K562 (cell line): Measurements from ENCODE around the gene ACO2. TPM values are rescaled to one million over a fixed set of nuclear protein-coding genes. Genes with fewer than 3 reads are reported as not detected.

ENCODE experiments used
- EP300 ChIP-seq: IDR thresholded peaks from 2 replicates; pipeline ENCODE4 v1.6.1; 2012; ENCODE audit warnings: low read length, improper control_type of control experiment
- FUS ChIP-seq: fragments of 200-400 bp; formaldehyde crosslinking; optimal IDR thresholded peaks from 2 replicates; pipeline ENCODE3; 2017; ENCODE audit warnings: low read depth, low read length
- HMBOX1 ChIP-seq: sonication (generic); IDR thresholded peaks from 2 replicates; pipeline ENCODE4 v1.6.1; 2016
- HMGXB4 ChIP-seq: sonication (generic); formaldehyde crosslinking; IDR thresholded peaks from 2 replicates; pipeline ENCODE4 v1.8.1; 2023; ENCODE audit warnings: mild to moderate bottlenecking, missing genetic modification reagents
- KLF1 ChIP-seq: fragments of 450-650 bp; IDR thresholded peaks from 2 replicates; pipeline ENCODE4 v1.6.1; 2016; ENCODE audit warnings: missing genetic modification characterization, missing compliant biosample characterization
- NCOR1 ChIP-seq: fragments of 450-650 bp; IDR thresholded peaks from 2 replicates; pipeline ENCODE4 v1.6.1; 2016; ENCODE audit warnings: mild to moderate bottlenecking, moderate library complexity
- RCOR1 ChIP-seq, 2 experiments: IDR thresholded peaks; 2 replicates each; pipeline ENCODE4 v1.6.1; 2012; ENCODE audit warnings: low read depth in 2 of 2, low read length in 2 of 2, borderline replicate concordance in 1 of 2, improper control_type of control experiment in 1 of 2
- RFX5 ChIP-seq: IDR thresholded peaks from 2 replicates; pipeline ENCODE4 v1.6.1; 2011; ENCODE audit warnings: low read depth, mild to moderate bottlenecking, improper control_type of control experiment, low read length
- SMARCA5 ChIP-seq: fragments of 450-650 bp; IDR thresholded peaks from 2 replicates; pipeline ENCODE4 v1.6.1; 2016
- STAT5A ChIP-seq: IDR thresholded peaks from 2 replicates; pipeline ENCODE4 v1.6.1; 2012; ENCODE audit warnings: low read length, inconsistent platforms, borderline replicate concordance
- TAF15 ChIP-seq: fragments of 200-400 bp; formaldehyde crosslinking; IDR thresholded peaks from 2 replicates; pipeline ENCODE4 v1.6.1; 2017; ENCODE audit warnings: mild to moderate bottlenecking, low read depth, low read length, moderate library complexity
- YBX1 ChIP-seq: fragments of 450-650 bp; IDR thresholded peaks from 2 replicates; pipeline ENCODE4 v1.7.1; 2016; ENCODE audit warnings: mild to moderate bottlenecking
- ZFP30 ChIP-seq: fragments of 250-450 bp; sonication (Bioruptor Pico); IDR thresholded peaks from 2 replicates; pipeline ENCODE4 v1.8.0; 2022; ENCODE audit warnings: moderate library complexity, mild to moderate bottlenecking, inconsistent platforms, borderline replicate concordance
- ZNF280B ChIP-seq: fragments of 250-450 bp; sonication (Bioruptor Pico); IDR thresholded peaks from 2 replicates; pipeline ENCODE4 v1.5.1; 2021; ENCODE audit warnings: mild to moderate bottlenecking
- ZNF655 ChIP-seq: fragments of 250-450 bp; sonication (Bioruptor Pico); IDR thresholded peaks from 2 replicates; pipeline ENCODE4 v1.5.0; 2021
- ZNF696 ChIP-seq: fragments of 250-450 bp; sonication (Bioruptor Pico); conservative IDR thresholded peaks from 2 replicates; pipeline ENCODE4 v1.4.0; 2020; ENCODE audit warnings: mild to moderate bottlenecking, moderate library complexity
- ZNF76 ChIP-seq: fragments of 250-450 bp; sonication (Bioruptor Pico); IDR thresholded peaks from 2 replicates; pipeline ENCODE4 v1.4.0; 2020; ENCODE audit warnings: mild to moderate bottlenecking, moderate library complexity, borderline replicate concordance
- polyA plus RNA-seq, 8 experiments: library from polyadenylated mRNA; depleted of rRNA in 4 of 8; stranded (reverse) in 5 of 8; unstranded in 3 of 8; fragments of >200 nt; fragmentation: Nextera tagmentation in 2 of 8; fragmentation: Illumina TruSeq in 1 of 8; extraction: Ambion mirVana in 2 of 8; extraction: Trizol in 1 of 8; gene quantifications; 2 replicates each; pipeline versions ENCODE4 v1.2.1 to v1.2.3, GENCODE V29; 2011 to 2014; ENCODE audit warnings: inconsistent platforms in 1 of 8, missing spikeins in 1 of 8
- total RNA-seq, 7 experiments: library from RNA; depleted of rRNA in 6 of 7; stranded (reverse); fragments of >200 nt in 6 of 7; fragmentation: Illumina TruSeq in 2 of 7; extraction: Trizol in 2 of 7; gene quantifications; 2 replicates each; pipeline versions ENCODE4 v1.2.1 to v1.2.3, GENCODE V29; 2011 to 2021; ENCODE audit warnings: low replicate concordance in 1 of 7
- TF ChIP-seq, protein P1 (sequence below): sonication (generic); formaldehyde crosslinking; IDR thresholded peaks from 2 replicates; pipeline ENCODE4 v1.8.0; 2023; ENCODE audit warnings: mild to moderate bottlenecking, missing genetic modification reagents

Gene ACO2
- total and polyA plus RNA-seq, 9 of the 15 experiments (the other 6 are each of a cell fraction or from before 2014, with no cell fraction given) = 16.2 to 119 (median 43.2) TPM

DNA sequence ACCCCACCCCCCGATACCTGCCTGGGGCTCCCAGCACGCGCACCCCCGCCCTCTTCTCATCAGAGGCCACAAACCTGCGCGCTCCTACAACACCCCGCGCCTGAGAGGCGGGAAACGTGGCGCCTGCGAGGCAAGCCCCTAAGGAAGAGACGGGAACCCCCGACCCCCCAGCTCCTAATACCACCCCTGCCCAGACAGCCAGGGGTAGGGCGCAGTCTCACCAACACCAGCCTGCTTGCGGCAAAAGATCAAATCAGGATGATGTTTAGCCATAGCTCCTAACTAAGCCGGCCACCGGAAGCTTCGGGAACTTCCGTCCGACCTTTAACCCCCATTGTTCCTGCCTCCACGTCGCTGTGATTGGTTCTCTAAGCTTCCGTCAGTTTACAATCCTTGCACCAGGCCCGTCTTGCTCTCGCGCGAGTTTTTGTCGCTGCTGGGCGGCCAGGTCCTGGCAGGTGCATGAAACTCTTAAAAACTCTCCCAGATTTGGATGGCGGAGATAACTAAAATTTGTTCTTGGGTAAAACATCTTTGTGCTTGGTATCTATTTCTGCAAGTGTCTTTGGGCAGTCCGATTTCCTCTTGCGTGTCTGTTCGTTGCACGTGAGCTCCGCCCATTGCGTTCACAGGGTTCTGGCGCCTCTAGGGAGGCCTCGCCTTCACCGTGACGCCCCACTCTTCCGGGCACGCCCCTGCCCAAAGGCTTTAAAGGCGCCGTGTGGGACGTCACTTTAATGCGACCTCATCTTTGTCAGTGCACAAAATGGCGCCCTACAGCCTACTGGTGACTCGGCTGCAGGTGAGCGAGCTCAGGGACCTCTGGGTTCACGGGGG lies at the start of gene ACO2, which contains the start of gene PHF5A (continued):
- no peak for TF ChIP-seq ZNF655 (CRISPR knock-in tag)
- TF ChIP-seq HMBOX1 = no peak
- no peak for TF ChIP-seq SMARCA5
- no peak for TF ChIP-seq ZNF280B (CRISPR knock-in tag)
- no peak for TF ChIP-seq ZFP30 (CRISPR knock-in tag)
- TF ChIP-seq RFX5 = no peak
- no peak for TF ChIP-seq FUS
- no peak for TF ChIP-seq STAT5A
- TF ChIP-seq RCOR1 (IDR thresholded peaks at IDR 0.05; ENCODE audit: borderline replicate concordance in 1 of 2, low read depth in 2 of 2, low read length in 2 of 2) = peak in 1 of 2 experiments; percentile 3; a peak in 1 of 4 replicates
- TF ChIP-seq KLF1 (tag) = peak; percentile 98
- TF ChIP-seq EP300 = peak; percentile 3; the same call in 1 of the 2 replicates
- TF ChIP-seq NCOR1 = no peak
- TF ChIP-seq TAF15 = no peak
- no peak for TF ChIP-seq YBX1
- TF ChIP-seq HMGXB4 (CRISPR knock-in tag) = no peak
- no peak for TF ChIP-seq ZNF696 (CRISPR knock-in tag)
- TF ChIP-seq, protein P1, sequence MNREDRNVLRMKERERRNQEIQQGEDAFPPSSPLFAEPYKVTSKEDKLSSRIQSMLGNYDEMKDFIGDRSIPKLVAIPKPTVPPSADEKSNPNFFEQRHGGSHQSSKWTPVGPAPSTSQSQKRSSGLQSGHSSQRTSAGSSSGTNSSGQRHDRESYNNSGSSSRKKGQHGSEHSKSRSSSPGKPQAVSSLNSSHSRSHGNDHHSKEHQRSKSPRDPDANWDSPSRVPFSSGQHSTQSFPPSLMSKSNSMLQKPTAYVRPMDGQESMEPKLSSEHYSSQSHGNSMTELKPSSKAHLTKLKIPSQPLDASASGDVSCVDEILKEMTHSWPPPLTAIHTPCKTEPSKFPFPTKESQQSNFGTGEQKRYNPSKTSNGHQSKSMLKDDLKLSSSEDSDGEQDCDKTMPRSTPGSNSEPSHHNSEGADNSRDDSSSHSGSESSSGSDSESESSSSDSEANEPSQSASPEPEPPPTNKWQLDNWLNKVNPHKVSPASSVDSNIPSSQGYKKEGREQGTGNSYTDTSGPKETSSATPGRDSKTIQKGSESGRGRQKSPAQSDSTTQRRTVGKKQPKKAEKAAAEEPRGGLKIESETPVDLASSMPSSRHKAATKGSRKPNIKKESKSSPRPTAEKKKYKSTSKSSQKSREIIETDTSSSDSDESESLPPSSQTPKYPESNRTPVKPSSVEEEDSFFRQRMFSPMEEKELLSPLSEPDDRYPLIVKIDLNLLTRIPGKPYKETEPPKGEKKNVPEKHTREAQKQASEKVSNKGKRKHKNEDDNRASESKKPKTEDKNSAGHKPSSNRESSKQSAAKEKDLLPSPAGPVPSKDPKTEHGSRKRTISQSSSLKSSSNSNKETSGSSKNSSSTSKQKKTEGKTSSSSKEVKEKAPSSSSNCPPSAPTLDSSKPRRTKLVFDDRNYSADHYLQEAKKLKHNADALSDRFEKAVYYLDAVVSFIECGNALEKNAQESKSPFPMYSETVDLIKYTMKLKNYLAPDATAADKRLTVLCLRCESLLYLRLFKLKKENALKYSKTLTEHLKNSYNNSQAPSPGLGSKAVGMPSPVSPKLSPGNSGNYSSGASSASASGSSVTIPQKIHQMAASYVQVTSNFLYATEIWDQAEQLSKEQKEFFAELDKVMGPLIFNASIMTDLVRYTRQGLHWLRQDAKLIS (CRISPR knock-in tag) = no peak; the same call in 1 of the 2 replicates
- TF ChIP-seq ZNF76 (CRISPR knock-in tag) = no peak
